RWPE1 (cell line): ENCODE data around the gene SERPINB10.

Source experiments
- CTCF ChIA-PET: fragments of 350-600 bp; sonication (Branson Sonifier 250); formaldehyde crosslinking; extraction: SDS; loops from one replicate; lab custom pipeline; 2021; lab: Yijun Ruan, JAX
- POLR2A ChIA-PET: fragments of 400-600 bp; formaldehyde crosslinking; extraction: SDS; loops from one replicate; lab custom pipeline; 2020; ENCODE audit warnings: antibody characterized with exemption; ENCODE audit not compliant: low non-redundant PET; lab: Yijun Ruan, JAX
- DNase-seq: peaks from one replicate; pipeline ENCODE4 v3.0.0; 2012; ENCODE audit warnings: low spot score
- H3K27ac ChIP-seq: fragments of 450-650 bp; 2 replicates; pipeline ENCODE4 v1.5.1; 2017
- TF ChIP-seq, protein P1 (sequence below): fragments of 450-650 bp; conservative IDR thresholded peaks from 2 replicates; pipeline ENCODE4 v1.5.1; 2017; ENCODE audit warnings: low read depth, mild to moderate bottlenecking

Gene SERPINB10

DNA sequence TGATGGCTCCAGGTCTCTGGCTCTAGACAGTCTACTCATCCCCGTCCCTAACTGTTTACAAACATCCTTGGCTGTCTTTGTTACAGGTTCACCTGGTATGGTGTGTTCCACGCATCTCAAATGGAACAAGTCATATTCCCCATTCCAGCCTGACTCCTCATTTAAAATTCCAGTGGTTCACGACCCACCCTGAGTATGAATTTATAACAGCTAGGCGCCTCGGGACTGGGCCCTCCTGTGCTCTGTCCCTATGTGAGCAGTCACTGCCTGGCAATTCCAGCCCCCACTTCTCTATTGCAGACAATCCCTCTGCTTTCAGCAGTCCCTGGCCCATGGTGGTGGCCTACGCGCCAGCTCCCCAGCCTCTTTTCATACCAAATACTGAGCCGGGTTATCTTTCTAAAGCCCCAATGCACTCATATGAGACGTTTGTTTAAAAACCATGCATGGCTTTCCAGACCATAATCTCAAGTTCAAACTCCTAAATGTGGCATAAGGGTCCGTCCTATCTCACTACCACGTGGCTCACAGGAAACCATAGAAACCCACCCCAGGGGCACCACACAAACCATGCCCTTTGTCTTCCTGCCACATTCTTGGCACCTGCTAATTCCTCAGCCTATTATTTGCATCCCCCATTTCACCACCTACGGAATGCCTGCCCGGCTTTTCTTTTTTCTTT is 63.7 kb downstream of the SERPINB10 start:
- no peak for DNase-seq
- ChIA-PET CTCF (no interaction called here), POLR2A (no interaction called here)
- TF ChIP-seq, protein P1, sequence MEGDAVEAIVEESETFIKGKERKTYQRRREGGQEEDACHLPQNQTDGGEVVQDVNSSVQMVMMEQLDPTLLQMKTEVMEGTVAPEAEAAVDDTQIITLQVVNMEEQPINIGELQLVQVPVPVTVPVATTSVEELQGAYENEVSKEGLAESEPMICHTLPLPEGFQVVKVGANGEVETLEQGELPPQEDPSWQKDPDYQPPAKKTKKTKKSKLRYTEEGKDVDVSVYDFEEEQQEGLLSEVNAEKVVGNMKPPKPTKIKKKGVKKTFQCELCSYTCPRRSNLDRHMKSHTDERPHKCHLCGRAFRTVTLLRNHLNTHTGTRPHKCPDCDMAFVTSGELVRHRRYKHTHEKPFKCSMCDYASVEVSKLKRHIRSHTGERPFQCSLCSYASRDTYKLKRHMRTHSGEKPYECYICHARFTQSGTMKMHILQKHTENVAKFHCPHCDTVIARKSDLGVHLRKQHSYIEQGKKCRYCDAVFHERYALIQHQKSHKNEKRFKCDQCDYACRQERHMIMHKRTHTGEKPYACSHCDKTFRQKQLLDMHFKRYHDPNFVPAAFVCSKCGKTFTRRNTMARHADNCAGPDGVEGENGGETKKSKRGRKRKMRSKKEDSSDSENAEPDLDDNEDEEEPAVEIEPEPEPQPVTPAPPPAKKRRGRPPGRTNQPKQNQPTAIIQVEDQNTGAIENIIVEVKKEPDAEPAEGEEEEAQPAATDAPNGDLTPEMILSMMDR, result no peak
- H3K27ac ChIP-seq, result peak overlapping the region; percentile 99

GRCh38 chr18:63972002-63972376 is 64.2 kb downstream of the SERPINB10 start:
- ChIA-PET CTCF (no interaction called here), POLR2A (no interaction called here)
- peak overlapping the region; percentile 99 for H3K27ac ChIP-seq
- TF ChIP-seq, protein P1, result no peak
- no peak for DNase-seq

DNA sequence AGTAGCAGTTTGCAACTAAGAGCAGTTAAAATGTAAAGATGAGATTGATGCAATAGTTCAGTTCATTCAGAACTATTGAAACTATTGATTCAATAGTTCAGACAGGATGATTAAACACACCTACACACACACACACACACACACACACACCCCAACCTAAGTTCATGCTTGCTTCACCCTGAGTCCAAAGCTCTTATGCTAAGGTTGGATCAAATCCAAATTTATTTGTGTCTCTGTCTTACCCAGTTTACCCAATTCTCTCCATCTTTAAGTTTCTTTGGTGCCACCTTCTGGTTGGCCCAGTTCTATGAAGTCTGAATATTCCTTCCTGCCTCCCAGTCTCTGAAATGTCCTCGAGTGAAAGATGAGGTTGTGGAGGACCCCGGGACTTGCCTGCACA is 67.2 kb downstream of the SERPINB10 start:
- DNase-seq, result no peak
- H3K27ac ChIP-seq, result no peak overlapping the region
- ChIA-PET POLR2A (no interaction called here), CTCF (no interaction called here)
- TF ChIP-seq, protein P1, result no peak; the same call in 1 of the 2 replicates

- H3K27ac ChIP-seq, result no peak overlapping the region
- TF ChIP-seq, protein P1, result no peak
- POLR2A ChIA-PET, result no interaction called here
- CTCF ChIA-PET, result no interaction called here
- no peak for DNase-seq
Measured at GRCh38 chr18:63975628-63976027, 67.9 kb downstream of the SERPINB10 start.

- DNase-seq, result no peak
- TF ChIP-seq, protein P1, result no peak
- no peak overlapping the region for H3K27ac ChIP-seq
- ChIA-PET POLR2A (no interaction called here), CTCF (no interaction called here)
Measured at GRCh38 chr18:63977040-63977439, 69.3 kb downstream of the SERPINB10 start.

GRCh38 chr18:63979409-63979920 is 71.7 kb downstream of the SERPINB10 start:
- H3K27ac ChIP-seq, result no peak overlapping the region
- TF ChIP-seq, protein P1, result peak; percentile 92
- DNase-seq, result peak; percentile 36
- ChIA-PET CTCF (no interaction called here), POLR2A (no interaction called here)
